Activated naive CD8-positive, alpha-beta T cell treated with anti-CD3 and anti-CD28 coated beads, Interleukin-2, amount 50 U/mL, for 24 hours (primary cell): ENCODE results near the gene FARP1.

ENCODE experiments used
- ATAC-seq: fragments of 150-1000 bp; cut with Tn5 transposase; one replicate; pipeline ENCODE4 v1.10.0; 2021
- DNase-seq: peaks from one replicate; pipeline ENCODE4 v3.0.0; 2021
- H3K27ac Mint-ChIP-seq: one replicate; pipeline ENCODE4 v1.8.0; 2021; ENCODE audit warnings: mild to moderate bottlenecking, mixed read lengths
- H3K27me3 Mint-ChIP-seq: one replicate; pipeline ENCODE4 v1.8.0; 2021; ENCODE audit warnings: mixed read lengths
- H3K36me3 Mint-ChIP-seq: one replicate; pipeline ENCODE4 v1.8.0; 2021; ENCODE audit warnings: low read depth, mixed read lengths
- H3K4me1 Mint-ChIP-seq: one replicate; pipeline ENCODE4 v1.8.0; 2021; ENCODE audit warnings: mixed read lengths
- H3K4me3 Mint-ChIP-seq: one replicate; pipeline ENCODE4 v1.8.0; 2021; ENCODE audit warnings: mild to moderate bottlenecking, moderate library complexity, mixed read lengths
- H3K9me3 Mint-ChIP-seq: one replicate; pipeline ENCODE4 v1.8.0; 2021; ENCODE audit warnings: mixed read lengths

FARP1 gene

DNA sequence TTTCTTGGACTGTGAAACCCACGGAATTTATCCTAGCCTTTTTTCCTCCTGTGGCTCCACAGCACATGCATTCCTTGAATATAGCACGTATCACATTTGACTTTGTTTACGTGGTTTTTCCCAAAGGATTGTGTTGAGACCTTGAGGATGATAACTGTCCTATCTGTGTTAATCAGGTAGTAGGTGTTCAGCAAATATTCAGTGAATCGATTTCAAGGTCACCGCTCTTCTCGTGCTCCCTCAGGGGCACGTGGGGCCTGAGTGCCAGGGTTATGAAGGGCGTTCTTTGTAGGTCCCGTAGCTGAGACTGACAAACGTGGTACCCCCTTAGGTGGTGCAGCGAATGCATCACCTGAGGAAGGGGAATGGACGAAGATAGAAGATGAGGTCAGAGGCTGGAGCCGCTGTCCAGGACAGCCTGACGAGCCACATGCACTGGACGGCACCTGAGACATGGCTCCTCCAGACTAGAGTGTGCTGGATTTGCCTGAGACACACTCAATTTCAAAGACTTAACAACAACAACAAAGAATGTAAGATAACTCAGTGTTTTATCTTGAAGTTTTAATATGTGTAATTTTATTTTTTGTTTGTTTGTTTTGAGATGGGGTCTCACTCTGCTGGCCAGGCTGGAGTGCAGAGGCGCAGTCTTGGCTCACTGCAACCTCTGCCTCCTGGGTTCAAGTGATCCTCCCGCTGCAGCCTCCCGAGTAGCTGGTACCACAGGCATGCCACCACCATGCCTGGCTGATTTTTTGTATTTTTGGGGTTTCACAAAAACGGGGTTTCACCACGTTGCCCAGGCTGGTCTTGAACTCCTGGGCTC is 165.4 kb downstream of the FARP1 start:
- no peak overlapping the region for H3K27ac Mint-ChIP-seq
- no peaks in the 10 kb centered on the region for H3K27me3 Mint-ChIP-seq
- H3K4me3 Mint-ChIP-seq: no peak overlapping the region
- DNase-seq (no peak), ATAC-seq (no peak)
- H3K9me3 Mint-ChIP-seq: no peaks in the 10 kb centered on the region
- no peaks in the 10 kb centered on the region for H3K4me1 Mint-ChIP-seq
- no peaks in the 10 kb centered on the region for H3K36me3 Mint-ChIP-seq

DNA sequence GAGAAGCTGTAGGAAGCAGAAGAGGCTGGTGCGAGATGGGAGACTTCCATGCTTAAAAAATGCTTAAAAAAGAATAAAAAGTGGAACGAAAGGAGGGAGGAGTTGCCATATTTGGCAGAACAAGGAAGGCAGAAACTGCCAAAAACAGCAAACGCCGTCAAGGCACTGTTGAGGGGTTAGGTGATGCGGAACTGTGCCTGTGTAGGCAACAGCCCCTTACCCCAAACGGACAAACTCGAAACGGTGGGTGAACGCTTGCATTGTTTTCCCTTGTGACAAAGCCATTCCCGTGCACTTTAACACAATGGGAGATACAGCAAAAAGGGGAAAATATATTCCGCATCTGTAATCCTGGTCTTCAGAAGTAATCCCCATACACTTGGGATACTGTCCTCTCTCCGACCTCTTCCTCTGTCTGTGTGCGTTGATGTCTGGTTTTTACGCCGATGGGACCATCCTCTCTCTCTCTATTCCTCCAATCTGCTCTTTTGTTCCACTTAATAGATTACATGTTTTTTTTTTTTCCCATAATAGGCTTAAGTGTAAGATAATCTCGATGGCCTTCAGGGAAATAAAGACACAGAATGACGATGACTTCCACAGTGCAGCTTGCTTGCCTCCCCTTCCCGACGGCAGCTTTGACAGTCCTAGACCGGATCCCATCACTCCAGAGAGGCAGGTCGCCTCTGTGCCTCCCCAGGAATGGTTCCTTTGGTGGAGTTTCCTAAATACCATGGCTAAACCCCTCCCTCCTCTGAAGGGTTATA is 166.9 kb downstream of the FARP1 start:
- Mint-ChIP-seq H3K27me3 (no peaks in the 10 kb centered on the region), H3K27ac (no peak overlapping the region), H3K9me3 (no peaks in the 10 kb centered on the region), H3K4me1 (no peaks in the 10 kb centered on the region), H3K36me3 (no peaks in the 10 kb centered on the region), H3K4me3 (no peak overlapping the region)
- DNase-seq: no peak
- ATAC-seq: no peak

DNA sequence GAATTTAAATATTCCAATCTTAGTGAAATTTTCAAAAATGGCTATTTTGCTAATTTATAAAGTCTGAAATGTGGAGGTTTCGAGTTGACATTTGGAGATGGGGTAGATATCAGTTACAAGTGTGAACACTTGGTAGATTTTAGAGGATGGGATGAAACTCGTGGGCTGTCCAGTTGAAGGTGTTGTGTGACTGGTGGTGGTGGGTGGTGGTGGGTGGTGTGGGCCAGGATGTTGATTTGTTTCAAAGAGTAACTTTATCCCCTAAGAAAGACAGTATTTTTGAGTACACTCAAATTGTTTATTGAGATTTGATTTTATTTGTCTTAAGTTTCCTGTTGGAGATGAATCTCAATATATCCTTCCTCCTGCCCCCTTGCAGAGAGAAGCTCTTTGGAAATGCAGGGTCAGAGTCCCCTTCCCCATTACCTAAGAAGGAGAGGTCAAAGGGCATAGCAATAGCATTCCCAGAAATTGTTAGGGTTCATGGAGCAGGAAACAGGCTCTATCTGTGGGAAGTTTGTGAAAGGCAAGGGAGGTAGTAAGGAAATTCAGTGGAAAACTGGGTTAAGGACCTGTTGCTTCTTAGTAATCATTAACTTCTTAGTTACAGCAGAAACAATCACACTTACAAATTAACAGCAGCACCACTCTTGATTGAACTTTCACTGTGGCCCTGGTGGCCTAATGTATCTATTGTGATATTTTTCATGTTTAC is 167.7 kb downstream of the FARP1 start:
- no peak overlapping the region for H3K27ac Mint-ChIP-seq
- no peaks in the 10 kb centered on the region for H3K36me3 Mint-ChIP-seq
- no peaks in the 10 kb centered on the region for H3K4me1 Mint-ChIP-seq

DNA sequence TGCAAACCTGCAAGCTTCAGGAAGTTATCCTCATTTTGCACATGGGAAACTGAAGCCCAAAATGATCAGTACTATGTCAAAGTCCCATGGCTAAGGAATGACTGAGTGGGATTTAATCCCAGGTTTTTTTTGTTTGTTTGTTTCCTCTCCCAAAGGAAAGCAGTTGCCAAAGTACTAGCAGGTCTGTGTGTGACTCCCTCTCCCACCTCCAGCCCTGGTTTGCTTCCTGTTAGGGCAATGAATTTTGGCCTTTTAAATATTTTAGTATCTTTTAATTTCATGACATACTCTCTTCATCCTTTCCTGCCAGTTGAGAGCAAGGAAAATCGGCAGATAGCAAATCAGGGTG is 168.3 kb downstream of the FARP1 start:
- DNase-seq: no peak
- Mint-ChIP-seq H3K27me3 (no peaks in the 10 kb centered on the region), H3K27ac (no peak overlapping the region), H3K4me3 (no peak overlapping the region), H3K9me3 (no peaks in the 10 kb centered on the region), H3K4me1 (no peaks in the 10 kb centered on the region), H3K36me3 (no peaks in the 10 kb centered on the region)
- no peak for ATAC-seq

More for the DNA sequence above, 167.7 kb downstream of the FARP1 start:
- Mint-ChIP-seq H3K9me3 (no peaks in the 10 kb centered on the region), H3K4me3 (no peak overlapping the region), H3K27me3 (no peaks in the 10 kb centered on the region)
- DNase-seq: no peak
- ATAC-seq: no peak

DNA sequence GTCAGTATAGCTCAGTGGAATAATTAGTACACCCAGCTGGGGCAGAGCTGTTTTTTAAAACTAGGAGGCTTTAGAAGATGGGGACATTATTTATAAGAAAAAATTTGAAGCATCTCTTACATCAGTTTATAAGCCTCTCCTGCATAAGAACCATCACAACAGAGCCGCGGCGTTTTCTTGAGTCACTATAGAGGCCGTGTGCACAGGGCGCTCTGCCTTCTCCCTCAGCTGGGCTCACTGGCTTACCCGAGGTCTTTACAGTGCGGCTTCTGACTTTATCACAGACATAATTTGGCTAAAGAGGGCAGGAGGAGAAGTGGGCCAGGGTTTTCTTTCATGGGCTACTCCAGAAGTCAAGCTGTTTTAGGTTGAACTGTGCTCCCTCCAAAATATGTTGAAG is 169.7 kb downstream of the FARP1 start:
- Mint-ChIP-seq H3K4me3 (no peak overlapping the region), H3K9me3 (no peaks in the 10 kb centered on the region), H3K27me3 (no peaks in the 10 kb centered on the region), H3K4me1 (no peaks in the 10 kb centered on the region), H3K36me3 (no peaks in the 10 kb centered on the region), H3K27ac (no peak overlapping the region)
- ATAC-seq: no peak
- DNase-seq: no peak

DNA sequence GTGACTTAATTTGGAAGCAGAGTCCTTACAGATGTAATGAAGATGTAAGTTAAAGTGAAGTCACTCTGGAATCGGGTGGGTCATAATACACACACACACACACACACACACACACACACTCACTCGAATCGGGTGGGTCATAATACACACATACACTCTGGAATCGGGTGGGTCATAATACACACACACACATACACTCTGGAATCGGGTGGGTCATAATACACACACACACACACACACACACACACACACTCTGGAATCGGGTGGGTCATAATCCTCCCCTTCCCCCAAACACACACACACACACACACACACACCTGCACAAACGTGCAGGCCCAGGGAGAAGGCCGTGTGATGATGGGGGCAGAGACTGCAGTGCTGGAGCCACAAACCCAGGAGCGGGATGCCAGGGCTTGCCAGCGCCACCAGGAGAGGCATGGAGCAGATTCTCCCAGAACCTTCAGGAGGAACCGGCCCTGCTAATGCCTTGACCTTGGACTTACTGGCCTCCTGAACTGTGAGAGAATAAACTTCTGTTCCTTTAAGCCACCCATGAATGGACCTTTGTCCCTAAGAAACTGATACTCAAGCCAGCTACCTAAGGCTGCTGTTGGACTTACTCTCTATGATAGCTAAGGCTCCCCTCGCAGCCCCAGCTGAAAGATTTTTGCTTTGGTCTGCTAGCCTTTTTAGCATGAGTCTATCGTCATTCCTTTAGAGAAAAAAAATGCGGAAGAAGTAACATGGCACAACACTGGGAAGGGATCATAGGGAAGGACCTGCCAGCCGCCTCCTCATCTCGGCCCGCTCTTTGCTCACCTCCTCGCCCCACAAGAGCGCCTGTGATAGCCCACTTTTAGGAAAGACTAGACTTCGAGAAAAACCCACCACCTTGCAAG is 170.4 kb downstream of the FARP1 start:
- no peak for DNase-seq
- H3K9me3 Mint-ChIP-seq: no peaks in the 10 kb centered on the region
- no peaks in the 10 kb centered on the region for H3K27me3 Mint-ChIP-seq
- H3K36me3 Mint-ChIP-seq: no peaks in the 10 kb centered on the region
- no peak overlapping the region for H3K27ac Mint-ChIP-seq
- no peaks in the 10 kb centered on the region for H3K4me1 Mint-ChIP-seq
- ATAC-seq: no peak
- H3K4me3 Mint-ChIP-seq: no peak overlapping the region

DNA sequence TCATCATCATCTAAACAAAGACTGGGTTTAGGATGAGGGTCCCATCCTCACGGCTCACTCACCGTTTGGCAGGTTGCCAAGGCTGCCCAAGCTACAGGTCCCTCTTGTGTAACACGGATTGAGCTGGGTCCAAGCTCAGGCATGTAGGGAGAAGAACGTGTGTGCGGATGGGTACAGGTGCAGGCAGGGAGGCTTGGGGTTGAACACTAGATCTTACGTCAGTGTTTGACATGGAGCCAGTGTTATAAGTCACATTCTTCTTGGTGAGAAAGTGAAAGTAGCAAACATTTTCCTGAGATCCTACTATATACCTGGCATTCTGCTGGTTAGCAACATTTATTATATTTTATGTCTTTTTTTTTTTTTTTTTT is 171.0 kb downstream of the FARP1 start:
- Mint-ChIP-seq H3K27me3 (no peaks in the 10 kb centered on the region), H3K4me3 (no peak overlapping the region)

DNA sequence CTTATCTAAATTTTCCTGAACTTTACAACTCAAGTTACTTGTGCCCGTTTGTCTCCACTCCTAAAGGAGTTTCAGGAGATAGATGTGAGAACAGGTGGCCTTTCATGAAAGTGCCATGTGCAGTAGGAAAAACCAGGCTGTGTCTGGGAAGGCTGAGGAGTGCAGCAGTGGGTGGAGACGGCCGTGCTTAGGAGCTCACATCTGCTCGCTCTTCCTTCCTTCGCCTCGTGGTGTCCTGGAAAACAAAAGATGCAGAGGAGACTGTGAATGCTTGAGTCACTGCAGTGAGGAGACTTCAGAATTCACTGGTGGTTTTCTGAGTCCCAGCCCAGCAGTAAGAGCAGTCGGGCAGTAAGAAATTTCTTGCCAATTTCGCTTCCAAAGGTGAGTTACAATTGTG is 172.6 kb downstream of the FARP1 start:
- H3K27ac Mint-ChIP-seq: no peak overlapping the region
- ATAC-seq: no peak
- H3K27me3 Mint-ChIP-seq: peaks cover 2% of the 10 kb centered on the region
- no peak for DNase-seq
- H3K4me1 Mint-ChIP-seq: no peaks in the 10 kb centered on the region
- no peaks in the 10 kb centered on the region for H3K9me3 Mint-ChIP-seq
- no peaks in the 10 kb centered on the region for H3K36me3 Mint-ChIP-seq
- no peak overlapping the region for H3K4me3 Mint-ChIP-seq

More for the DNA sequence above, 171.0 kb downstream of the FARP1 start:
- ATAC-seq (no peak), DNase-seq (no peak)
- Mint-ChIP-seq H3K9me3 (no peaks in the 10 kb centered on the region), H3K27ac (no peak overlapping the region), H3K36me3 (no peaks in the 10 kb centered on the region), H3K4me1 (no peaks in the 10 kb centered on the region)

DNA sequence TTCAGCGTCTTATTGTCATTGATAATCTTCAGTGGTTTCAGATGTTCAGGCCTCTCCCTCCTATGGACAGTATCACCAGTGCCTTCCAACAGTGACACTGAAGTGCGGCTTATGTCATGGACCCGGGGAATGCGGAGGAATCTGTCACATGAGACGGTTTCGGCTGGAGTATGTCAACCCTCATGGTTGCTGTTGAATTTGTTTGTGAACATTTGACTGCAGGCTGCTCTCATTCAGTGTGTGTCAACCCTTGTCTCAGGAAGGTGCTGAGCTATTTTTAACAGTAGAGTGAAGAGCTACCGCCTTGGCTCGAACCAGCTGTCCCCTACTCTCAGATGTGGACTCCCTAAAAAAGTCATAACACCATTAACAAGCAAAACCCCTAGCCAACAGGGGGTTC is 173.0 kb downstream of the FARP1 start:
- Mint-ChIP-seq H3K27me3 (peaks cover 2% of the 10 kb centered on the region), H3K9me3 (no peaks in the 10 kb centered on the region), H3K27ac (no peak overlapping the region), H3K4me3 (no peak overlapping the region), H3K36me3 (no peaks in the 10 kb centered on the region), H3K4me1 (no peaks in the 10 kb centered on the region)
- no peak for DNase-seq
- no peak for ATAC-seq

DNA sequence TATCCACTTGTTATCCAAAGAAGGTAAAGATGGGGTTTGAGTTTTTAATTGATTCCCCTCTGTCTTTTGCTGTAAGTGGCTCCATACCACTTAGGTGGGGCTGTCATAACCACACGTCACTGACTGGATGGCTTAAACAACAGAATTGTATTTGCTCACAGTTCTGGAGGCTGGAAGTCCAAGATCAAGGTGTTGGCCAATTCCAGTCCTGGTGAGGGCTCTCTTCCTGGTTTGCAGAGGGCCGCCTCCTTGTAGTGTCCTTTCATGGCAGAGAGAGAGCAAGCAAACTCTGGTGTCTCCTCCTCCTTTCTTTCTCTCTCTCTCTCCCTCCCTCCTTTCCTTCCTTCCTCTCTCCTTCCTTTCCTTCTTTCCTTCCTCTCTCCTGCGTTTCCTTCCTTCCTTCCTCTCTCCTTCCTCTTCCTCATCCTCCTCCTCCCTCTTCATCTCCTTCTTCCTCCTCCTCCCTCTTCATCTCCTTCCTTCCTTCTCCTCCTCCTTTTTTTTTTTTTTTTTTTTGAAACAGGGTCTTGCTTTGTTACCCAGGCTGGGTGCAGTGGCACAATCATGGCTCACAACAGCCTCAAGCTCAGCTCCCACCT is 174.8 kb downstream of the FARP1 start:
- Mint-ChIP-seq H3K27me3 (peaks cover 2% of the 10 kb centered on the region), H3K4me3 (no peak overlapping the region), H3K27ac (no peak overlapping the region), H3K4me1 (no peaks in the 10 kb centered on the region), H3K9me3 (no peaks in the 10 kb centered on the region), H3K36me3 (no peaks in the 10 kb centered on the region)
- no peak for DNase-seq
- no peak for ATAC-seq

DNA sequence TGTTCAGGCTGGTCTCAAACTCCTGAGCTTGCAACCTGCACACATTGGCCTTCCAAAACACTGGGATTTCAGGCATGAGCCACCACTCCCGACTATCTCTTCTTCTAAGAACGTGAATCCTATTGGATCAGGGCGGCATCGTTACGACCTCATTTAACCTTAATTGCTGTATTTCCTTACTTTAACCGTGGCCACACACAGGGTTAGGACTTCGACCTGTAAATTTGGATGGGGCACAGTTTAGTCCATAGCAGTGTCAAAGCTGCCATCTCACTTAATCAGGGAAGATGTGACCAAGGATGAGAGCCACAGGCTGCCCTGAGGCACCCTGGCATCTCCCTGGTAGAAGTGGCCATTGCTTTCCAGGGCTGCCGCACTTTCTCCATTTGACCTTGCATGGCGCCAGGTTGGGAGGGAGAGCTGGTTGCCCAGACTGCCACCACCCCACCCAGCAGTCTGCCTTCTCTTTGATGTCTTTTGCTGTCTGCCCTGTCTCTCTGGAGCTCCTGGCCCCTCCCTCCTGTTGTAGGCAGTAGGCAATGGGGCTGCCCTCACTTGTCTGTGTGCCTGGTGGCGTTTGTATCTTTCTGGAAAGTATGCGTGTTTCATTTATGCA is 175.5 kb downstream of the FARP1 start:
- Mint-ChIP-seq H3K27me3 (peaks cover 2% of the 10 kb centered on the region), H3K9me3 (no peaks in the 10 kb centered on the region), H3K4me1 (no peaks in the 10 kb centered on the region), H3K36me3 (no peaks in the 10 kb centered on the region), H3K4me3 (no peak overlapping the region), H3K27ac (no peak overlapping the region)
- DNase-seq (no peak), ATAC-seq (no peak)

DNA sequence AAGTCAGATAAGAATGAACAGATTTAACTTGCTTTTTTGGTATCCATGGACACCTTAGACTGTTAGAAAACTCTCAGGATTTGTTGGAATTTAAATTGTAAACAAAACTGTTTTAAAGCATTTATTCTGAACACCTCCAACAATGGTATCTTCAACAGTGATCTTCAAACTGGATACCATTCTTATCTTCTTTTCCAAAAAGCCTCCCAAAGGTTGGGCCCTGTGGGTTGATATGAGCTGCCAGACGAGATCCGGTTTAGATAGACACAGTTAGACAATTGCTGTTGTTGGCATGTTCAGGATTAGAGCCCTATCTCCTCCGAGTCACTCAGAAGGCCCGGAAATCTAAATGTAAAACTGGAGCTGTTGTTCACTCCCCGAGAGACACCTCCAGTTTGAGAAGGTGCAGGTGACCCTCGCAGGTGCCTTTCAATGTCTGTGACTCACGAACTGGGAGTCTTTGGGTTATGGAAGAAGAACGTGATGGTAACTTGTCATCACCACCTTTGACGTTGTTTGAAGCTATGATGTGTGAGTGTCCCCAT is 177.7 kb downstream of the FARP1 start:
- Mint-ChIP-seq H3K9me3 (no peaks in the 10 kb centered on the region), H3K27me3 (peaks cover 2% of the 10 kb centered on the region), H3K36me3 (no peaks in the 10 kb centered on the region), H3K4me3 (no peak overlapping the region), H3K27ac (no peak overlapping the region), H3K4me1 (no peaks in the 10 kb centered on the region)
- ATAC-seq (no peak), DNase-seq (no peak)

DNA sequence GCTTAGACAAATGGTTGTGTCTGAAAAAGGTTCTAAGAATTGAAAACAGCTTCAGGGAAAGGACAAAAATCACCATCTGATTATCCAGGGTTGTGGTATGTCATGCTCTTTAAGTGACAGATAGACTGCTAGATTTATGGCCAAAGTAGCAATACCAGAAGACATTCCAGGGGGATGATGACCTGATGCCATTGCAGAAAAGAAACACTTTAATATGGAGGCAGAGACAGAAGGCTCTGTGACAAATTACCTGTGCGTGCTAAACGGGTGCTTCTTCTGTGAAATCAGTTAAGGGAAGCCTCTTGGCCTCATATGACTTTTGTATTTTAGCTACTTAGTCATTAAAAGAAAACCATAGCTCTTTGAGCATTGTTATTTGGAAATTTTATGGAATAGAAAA is 178.5 kb downstream of the FARP1 start:
- Mint-ChIP-seq H3K4me3 (no peak overlapping the region), H3K36me3 (no peaks in the 10 kb centered on the region), H3K9me3 (no peaks in the 10 kb centered on the region), H3K4me1 (no peaks in the 10 kb centered on the region), H3K27ac (no peak overlapping the region), H3K27me3 (peaks cover 3% of the 10 kb centered on the region)
- no peak for DNase-seq
- ATAC-seq: no peak
